GM12878 (cell line): ENCODE data around the gene AP1M1. TPM values are rescaled to one million over a fixed set of nuclear protein-coding genes. Genes with fewer than 3 reads are reported as not detected.

Experiments used
- ATAC-seq: fragments of 200-7000 bp; cut with Tn5 transposase; 3 replicates; pipeline ENCODE4 v1.9.1; 2020; ENCODE audit warnings: mild to moderate bottlenecking, moderate library complexity
- BruUV-seq: library from RNA; stranded (reverse); fragments of 400-500 nt; replicated peaks from 2 replicates; lab custom pipeline; 2021; lab: Mats Ljungman, UMichigan
- CTCF ChIA-PET: fragments of 300-600 bp; sonication (Branson Sonifier 250); formaldehyde crosslinking; extraction: SDS; loops from one replicate; lab custom pipeline; 2021; ENCODE audit warnings: inconsistent platforms; lab: Yijun Ruan, JAX
- POLR2A ChIA-PET: fragments of 350-600 bp; formaldehyde crosslinking; extraction: SDS; loops from one replicate; lab custom pipeline; 2021; ENCODE audit warnings: inconsistent platforms; lab: Charles Lee
- RAD21 ChIA-PET: fragments of 300-600 bp; sonication (Branson Sonifier 250); formaldehyde crosslinking; loops from one replicate; lab custom pipeline; 2023; ENCODE audit warnings: antibody characterized with exemption; ENCODE audit not compliant: unreplicated experiment; lab: Charles Lee
- SMC1A ChIA-PET: fragments of 300-600 bp; sonication (Branson Sonifier 250); formaldehyde crosslinking; loops from one replicate; lab custom pipeline; 2023; ENCODE audit not compliant: unreplicated experiment, uncharacterized antibody; lab: Charles Lee
- DNase-seq: peaks from one replicate; pipeline ENCODE4 v3.0.0-alpha.2; 2011; ENCODE audit warnings: low read depth, low spot score
- FAIRE-seq: peaks from 3 replicates; lab custom pipeline; 2011; peaks lifted over from hg19 to GRCh38; lab: Jason Lieb, UNC
- H2AFZ ChIP-seq: 2 replicates; pipeline ENCODE4 v1.6.0; 2011; ENCODE audit warnings: low read depth, low read length, control low read depth; ENCODE audit not compliant: control insufficient read depth
- H3K27ac ChIP-seq: 2 replicates; pipeline ENCODE4 v1.5.1; 2011; ENCODE audit warnings: control low read depth; ENCODE audit not compliant: control insufficient read depth, insufficient read depth
- H3K27me3 ChIP-seq, 2 experiments: replicated peaks in 1 of 2; 2 replicates each; pipeline versions ENCODE4 v1.6.0 to v1.6.1; 2011; ENCODE audit warnings: low read length in 1 of 2; ENCODE audit not compliant: control insufficient read depth in 2 of 2, insufficient read depth in 2 of 2
- H3K36me3 ChIP-seq, 2 experiments: 2 replicates each; pipeline ENCODE4 v1.5.1; 2011; ENCODE audit warnings: low read length in 1 of 2; ENCODE audit not compliant: control insufficient read depth in 2 of 2, insufficient read depth in 2 of 2
- H3K4me1 ChIP-seq: 2 replicates; pipeline ENCODE4 v1.6.1; 2011; ENCODE audit warnings: mild to moderate bottlenecking, low read length, moderate library complexity, mixed read lengths; ENCODE audit not compliant: control insufficient read depth, insufficient read depth
- H3K4me2 ChIP-seq: 2 replicates; pipeline ENCODE4 v1.6.0; 2011; ENCODE audit warnings: control low read depth; ENCODE audit not compliant: control insufficient read depth, insufficient read depth
- H3K4me3 ChIP-seq: fragments of 200-600 bp; sonication (generic); 2 replicates; pipeline ENCODE4 v1.5.1; 2016
- H3K79me2 ChIP-seq: 2 replicates; pipeline ENCODE4 v1.6.0; 2011; ENCODE audit warnings: low read length; ENCODE audit not compliant: control insufficient read depth, insufficient read depth
- H3K9ac ChIP-seq: 2 replicates; pipeline ENCODE4 v1.8.0; 2011; ENCODE audit warnings: low read length, control low read depth, mixed read lengths; ENCODE audit not compliant: control insufficient read depth, insufficient read depth
- H3K9me3 ChIP-seq: replicated peaks from 3 replicates; pipeline ENCODE4 v1.5.1; 2011; ENCODE audit warnings: mild to moderate bottlenecking, low read length; ENCODE audit not compliant: control insufficient read depth, insufficient read depth
- H4K20me1 ChIP-seq: 2 replicates; pipeline ENCODE4 v1.6.0; 2011; ENCODE audit not compliant: control insufficient read depth, insufficient read depth
- ATF2 ChIP-seq: IDR thresholded peaks from 2 replicates; pipeline ENCODE4 v1.6.1; 2012; ENCODE audit warnings: low read length, inconsistent platforms
- ATF3 ChIP-seq: IDR thresholded peaks from 2 replicates; pipeline ENCODE4 v1.6.1; 2011; ENCODE audit warnings: low read depth, mild to moderate bottlenecking, low read length, moderate library complexity, borderline replicate concordance; ENCODE audit errors: extremely low read depth
- BCL3 ChIP-seq: IDR thresholded peaks from 2 replicates; pipeline ENCODE4 v1.6.1; 2011; ENCODE audit warnings: borderline replicate concordance, low read depth, mild to moderate bottlenecking, moderate library complexity, low read length; ENCODE audit not compliant: insufficient read depth, poor library complexity, severe bottlenecking
- E2F8 ChIP-seq: fragments of 450-650 bp; IDR thresholded peaks from 2 replicates; pipeline ENCODE4 v1.6.1; 2018; ENCODE audit warnings: mild to moderate bottlenecking, low read depth, moderate library complexity; ENCODE audit not compliant: partially characterized antibody
- HDAC6 ChIP-seq: fragments of 200-600 bp; sonication (generic); IDR thresholded peaks from one replicate; pipeline ENCODE4 v1.8.0; 2017; ENCODE audit warnings: antibody characterized with exemption; ENCODE audit not compliant: unreplicated experiment
- NR2C2 ChIP-seq: IDR thresholded peaks from 2 replicates; pipeline ENCODE4 v1.6.1; 2011; ENCODE audit warnings: borderline replicate concordance, low read depth; ENCODE audit not compliant: control insufficient read depth, insufficient read length
- POLR2A ChIP-seq: IDR thresholded peaks from 2 replicates; pipeline ENCODE4 v1.6.1; 2011; ENCODE audit warnings: low read depth, mild to moderate bottlenecking, low read length
- POLR2AphosphoS2 ChIP-seq: IDR thresholded peaks from 2 replicates; pipeline ENCODE4 v1.6.1; 2011; ENCODE audit warnings: low read depth, mild to moderate bottlenecking, low read length, improper control_type of control experiment, moderate library complexity
- RFX5 ChIP-seq: IDR thresholded peaks from 2 replicates; pipeline ENCODE4 v1.6.1; 2011; ENCODE audit warnings: low read depth, low read length, improper control_type of control experiment
- RUNX3 ChIP-seq: IDR thresholded peaks from 2 replicates; pipeline ENCODE4 v1.6.1; 2012; ENCODE audit warnings: low read length, inconsistent platforms
- ZSCAN29 ChIP-seq: fragments of 450-650 bp; IDR thresholded peaks from 2 replicates; pipeline ENCODE4 v1.6.1; 2017; ENCODE audit warnings: mild to moderate bottlenecking, moderate library complexity
- WGBS: methylation state at CpG from one replicate; pipeline ENCODE4 v1.1.6; 2016; ENCODE audit warnings: low lambda C conversion rate; ENCODE audit not compliant: insufficient replicate concordance, insufficient coverage; ENCODE audit errors: missing lambda C conversion rate; 5-methylcytosine and 5-hydroxymethylcytosine counted together
- in situ Hi-C: fragments of 300-500 bp; cut with MboI; formaldehyde crosslinking; loops from 9 replicates; pipeline ENCODE4 v1.14.3; 2018; ENCODE audit warnings: mixed read lengths
- intact Hi-C: fragments of 100-400 bp; cut with micrococcal nuclease; formaldehyde crosslinking; loops from one replicate; pipeline ENCODE4 v1.14.2; 2022; ENCODE audit not compliant: unreplicated experiment
- polyA plus RNA-seq, 11 experiments: library from polyadenylated mRNA; depleted of rRNA in 4 of 11; unstranded in 6 of 11; stranded (reverse) in 5 of 11; fragments of >200 nt; fragmentation: Nextera tagmentation in 4 of 11; fragmentation: Illumina TruSeq in 1 of 11; extraction: Ambion mirVana in 4 of 11; extraction: Trizol in 1 of 11; gene quantifications; 1 replicate in 1 of 11; 2 replicates in 10 of 11; pipeline versions ENCODE4 v1.2.1 to v1.2.3, GENCODE V29; 2011 to 2016; ENCODE audit warnings: inconsistent platforms in 2 of 11, missing spikeins in 2 of 11, low read depth in 1 of 11
- total RNA-seq, 4 experiments: library from RNA; depleted of rRNA in 3 of 4; stranded (reverse); fragments of >200 nt in 3 of 4; fragmentation: Illumina TruSeq in 1 of 4; extraction: Trizol in 1 of 4; gene quantifications; 2 replicates each; pipeline versions ENCODE4 v1.2.1 to v1.2.3, GENCODE V29; 2013 to 2021

AP1M1 gene
- total and polyA plus RNA-seq, 10 of the 15 experiments (the other 5 are each of a cell fraction or from before 2014, with no cell fraction given) = 1.0 to 116 (median 44.7) TPM

- no peak overlapping the region for H3K9ac ChIP-seq
- no peaks in the 10 kb centered on the region for H3K9me3 ChIP-seq
- CTCF ChIA-PET = interaction anchor here (1.0 kb wide), 1 partner anchor 321 kb away, joined by 3 read pairs; no protein-coding TSS in a partner anchor
- intact Hi-C loops (no loop called here), in situ Hi-C loops (no loop called here)
- DNase-seq (no peak), FAIRE-seq (no peak), ATAC-seq (no peak)
- no TSS peak for BruUV-seq
- RAD21 ChIA-PET = no interaction called here
- no peaks in the 10 kb centered on the region; the same call in 1 of the 2 replicates for H3K79me2 ChIP-seq
- SMC1A ChIA-PET = no interaction called here
- POLR2A ChIA-PET = no interaction called here
- H3K4me3 ChIP-seq = no peak overlapping the region
- no peak overlapping the region for H3K27ac ChIP-seq
- no peak overlapping the region for H3K4me2 ChIP-seq
- peaks cover 10 to 11% of the 10 kb centered on the region in 2 experiments; a peak in 3 of 4 replicates for H3K36me3 ChIP-seq
- no peak overlapping the region for H2AFZ ChIP-seq
- H3K27me3 ChIP-seq = no peaks in the 10 kb centered on the region
- WGBS = 86% methylated on average over 7 of the region's 7 CpGs
- TF ChIP-seq POLR2A = peak; percentile 48; the same call in 1 of the 2 replicates
- TF ChIP-seq ZSCAN29 = no peak
- TF ChIP-seq POLR2AphosphoS2 = no peak
- TF ChIP-seq RUNX3 = no peak
- TF ChIP-seq ATF3 = no peak
- no peaks in the 10 kb centered on the region for H4K20me1 ChIP-seq
- peaks cover 20% of the 10 kb centered on the region for H3K4me1 ChIP-seq
These were observed 8.9 kb downstream of the AP1M1 start for GRCh38 chr19:16206637-16207036.

GRCh38 chr19:16207063-16207462 lies 9.4 kb downstream of the AP1M1 start:
- in situ Hi-C loops = no loop called here
- no TSS peak for BruUV-seq
- no peak for DNase-seq
- SMC1A ChIA-PET = no interaction called here
- Histone ChIP-seq H3K79me2 (no peaks in the 10 kb centered on the region; the same call in 1 of the 2 replicates), H3K36me3 (peaks cover 10 to 11% of the 10 kb centered on the region in 2 experiments; a peak in 3 of 4 replicates), H3K4me1 (peaks cover 16% of the 10 kb centered on the region), H3K4me3 (no peak overlapping the region), H3K9ac (no peak overlapping the region), H2AFZ (no peak overlapping the region), H3K27ac (no peak overlapping the region), H4K20me1 (no peaks in the 10 kb centered on the region), H3K27me3 (no peaks in the 10 kb centered on the region), H3K4me2 (no peak overlapping the region), H3K9me3 (no peaks in the 10 kb centered on the region)
- CTCF ChIA-PET = interaction anchor here (1.0 kb wide), 1 partner anchor 320 kb away, joined by 3 read pairs; no protein-coding TSS in a partner anchor
- intact Hi-C loops = no loop called here
- RAD21 ChIA-PET = no interaction called here
- no peak for ATAC-seq
- POLR2A ChIA-PET = no interaction called here
- 95% methylated on average over 10 of the region's 10 CpGs for WGBS
- no peak for FAIRE-seq
- TF ChIP-seq BCL3 (no peak), HDAC6 (no peak), RFX5 (no peak), E2F8 (no peak), ATF2 (no peak), NR2C2 (no peak)
